ENCODE data around the gene GPR15.

- TF ChIP-seq CTCF (IDR thresholded peaks at IDR 0.05; ENCODE audit: low read depth, low read length, poor library complexity, severe bottlenecking): no peak
- TF ChIP-seq EZH2phosphoT487 (IDR thresholded peaks at IDR 0.05; ENCODE audit: borderline replicate concordance, low read length): no peak
Measured at GRCh38 chr3:98553021-98553563, 21.3 kb downstream of the GPR15 start.

All from DOHH2 (cell line).